HG03378 (cell line): ENCODE data around the gene FA2H.
"Not testable (repeated sequence)": the region's sequence is repeated elsewhere in the genome, so short reads cannot be mapped to it uniquely, and the experiment has no call there.

ENCODE experiments used
- ATAC-seq: cut with Tn5 transposase; IDR thresholded peaks from one replicate; pipeline ENCODE4 v1.9.1; 2021; ENCODE audit warnings: mild to moderate bottlenecking, moderate library complexity; ENCODE audit not compliant: unreplicated experiment

The FA2H gene

GRCh38 chr16:74725651-74726455 lies 48.8 kb downstream of the FA2H start:
- ATAC-seq = no peak

GRCh38 chr16:74724820-74725549 lies 49.6 kb downstream of the FA2H start:
- no peak for ATAC-seq

DNA sequence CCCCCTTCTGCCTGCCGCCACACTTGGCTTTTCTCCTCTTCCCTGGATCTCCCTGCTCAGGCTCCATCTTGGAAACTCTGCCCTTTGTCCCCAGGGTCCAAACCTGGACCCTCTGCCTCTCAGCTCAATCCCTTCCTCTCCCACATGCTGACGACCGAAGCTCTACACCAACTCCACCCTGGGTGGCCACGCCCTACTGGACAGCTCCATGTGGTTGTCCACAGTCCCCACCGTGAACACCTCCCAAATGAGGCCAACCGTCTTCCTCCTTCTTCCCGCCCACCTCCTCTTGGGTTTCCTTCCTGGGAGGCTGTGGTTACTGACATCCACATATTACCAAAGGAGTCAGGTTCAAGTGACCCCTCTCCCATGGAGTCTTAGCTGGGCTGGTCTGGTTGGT lies 51.4 kb downstream of the FA2H start:
- no peak for ATAC-seq

- ATAC-seq = not testable (repeated sequence)
Measured at GRCh38 chr16:74722156-74722555, 52.5 kb downstream of the FA2H start.

DNA sequence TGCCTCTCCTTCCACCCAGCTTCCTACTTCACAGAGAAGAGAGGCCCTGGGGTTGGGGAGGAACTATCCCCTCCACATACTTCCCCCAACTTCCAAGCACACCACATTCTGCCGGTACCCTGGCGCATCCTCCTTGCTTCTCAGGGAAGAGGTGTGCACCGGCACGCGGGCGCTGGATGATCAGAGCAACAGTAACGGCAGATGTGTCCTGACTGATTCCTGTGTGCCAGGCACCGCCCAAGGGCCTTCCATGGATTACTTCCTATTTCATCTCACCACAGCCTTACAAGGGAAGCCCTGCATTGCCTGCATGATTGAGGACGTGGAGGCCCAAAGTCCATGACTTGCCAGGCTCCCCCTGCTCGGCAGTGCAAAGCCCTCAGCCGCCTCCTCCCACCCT lies 52.9 kb downstream of the FA2H start:
- ATAC-seq = no peak

DNA sequence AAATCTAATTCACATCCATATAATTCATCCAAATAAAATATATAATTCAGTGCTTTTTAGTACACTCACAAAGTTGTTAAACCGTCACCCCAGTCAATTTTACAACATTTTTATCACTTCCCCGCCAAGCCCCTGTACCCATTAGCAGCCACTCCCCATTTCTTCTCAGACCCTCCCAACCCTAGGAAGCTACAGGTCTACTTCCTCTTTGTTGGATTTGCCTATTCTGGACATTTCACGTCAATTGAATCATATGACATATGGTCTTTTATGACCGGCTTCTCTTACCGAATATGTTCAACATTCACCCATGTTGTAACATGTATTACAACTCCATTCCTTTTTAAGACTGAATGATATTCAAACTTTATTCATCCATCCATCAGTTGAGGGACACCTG lies 54.0 kb downstream of the FA2H start:
- no peak for ATAC-seq

DNA sequence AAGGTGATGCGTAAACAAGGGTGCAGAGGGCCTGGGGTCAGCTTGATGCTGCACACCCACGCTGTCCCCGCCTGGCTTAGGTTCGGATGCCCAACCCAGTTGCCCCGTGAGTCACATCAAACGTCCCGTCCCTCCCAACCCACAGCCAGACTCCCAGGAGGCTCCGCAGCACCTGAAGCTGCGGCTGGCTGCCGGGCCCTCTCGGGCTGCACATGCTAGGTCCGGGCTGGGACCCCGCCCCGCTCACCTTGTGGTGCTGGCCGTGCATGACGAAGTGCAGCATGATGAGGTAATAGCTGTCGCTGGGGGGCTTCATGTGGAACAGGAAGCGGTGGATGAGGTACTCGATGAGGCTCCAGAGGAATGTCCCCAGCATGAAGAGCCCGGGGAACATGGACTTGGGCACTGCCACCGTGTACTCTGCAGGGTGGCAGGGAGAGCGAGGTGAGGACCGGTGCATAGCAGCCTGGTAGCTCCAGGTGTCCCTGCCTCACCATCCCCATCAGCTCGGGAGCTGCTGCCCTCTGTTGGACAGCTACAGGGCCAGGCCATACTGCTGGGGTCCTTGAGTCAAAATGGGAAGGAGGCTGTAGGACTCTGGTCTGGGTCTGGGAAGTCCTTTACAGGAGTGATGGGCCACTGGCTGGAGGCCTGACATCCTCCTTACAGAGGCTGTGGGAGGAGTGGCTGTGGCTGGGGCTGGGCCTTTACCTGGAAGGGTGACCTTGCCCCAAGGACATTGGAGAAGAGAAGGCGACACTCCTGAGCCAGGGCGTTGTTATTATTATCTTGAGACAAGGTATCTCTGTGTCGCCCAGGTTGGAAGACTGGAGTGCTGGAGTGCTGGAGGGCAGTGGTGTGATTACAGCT lies 55.6 kb downstream of the FA2H start:
- ATAC-seq = no peak

DNA sequence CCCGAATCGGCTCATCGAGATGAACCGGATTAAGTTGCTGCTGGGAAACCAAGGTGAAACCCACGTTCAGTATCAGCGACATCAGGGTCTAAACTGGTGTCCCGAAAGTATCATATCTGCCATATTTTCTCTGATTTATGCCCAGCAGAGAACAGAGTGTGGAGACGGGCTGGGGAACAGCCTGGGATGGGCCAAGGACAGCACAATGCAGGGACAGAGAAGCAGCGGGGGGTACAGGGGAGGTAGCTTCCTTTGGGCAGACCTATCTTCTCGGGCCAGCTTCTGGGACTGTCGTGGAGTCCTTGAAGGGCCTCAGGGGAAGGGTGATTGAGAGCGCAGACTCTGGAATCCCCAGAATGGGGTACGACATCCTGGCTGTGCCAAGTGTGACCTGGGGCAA lies 56.5 kb downstream of the FA2H start:
- no peak for ATAC-seq

- ATAC-seq = no peak
Measured at GRCh38 chr16:74717367-74717766, 57.3 kb downstream of the FA2H start.

DNA sequence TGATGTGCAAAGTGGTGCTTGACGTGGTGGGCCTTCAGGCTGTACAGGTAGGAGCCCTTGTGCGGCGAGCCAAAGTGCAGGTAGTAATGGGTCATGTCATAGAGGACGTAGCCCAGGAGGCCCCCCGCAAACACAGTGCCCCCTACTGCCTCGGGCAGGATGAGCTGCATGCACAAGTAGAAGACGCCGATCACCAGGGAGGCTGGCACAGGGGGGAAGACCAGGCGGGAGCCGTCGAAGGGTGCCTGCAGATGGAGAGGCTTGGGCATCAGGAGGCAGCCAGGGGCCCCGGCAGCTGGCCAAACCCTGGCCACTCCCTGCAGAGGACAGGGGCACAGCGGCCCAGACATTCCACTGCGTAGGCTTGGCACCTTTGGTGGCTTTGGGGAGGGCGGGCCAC lies 58.3 kb downstream of the FA2H start:
- no peak for ATAC-seq

DNA sequence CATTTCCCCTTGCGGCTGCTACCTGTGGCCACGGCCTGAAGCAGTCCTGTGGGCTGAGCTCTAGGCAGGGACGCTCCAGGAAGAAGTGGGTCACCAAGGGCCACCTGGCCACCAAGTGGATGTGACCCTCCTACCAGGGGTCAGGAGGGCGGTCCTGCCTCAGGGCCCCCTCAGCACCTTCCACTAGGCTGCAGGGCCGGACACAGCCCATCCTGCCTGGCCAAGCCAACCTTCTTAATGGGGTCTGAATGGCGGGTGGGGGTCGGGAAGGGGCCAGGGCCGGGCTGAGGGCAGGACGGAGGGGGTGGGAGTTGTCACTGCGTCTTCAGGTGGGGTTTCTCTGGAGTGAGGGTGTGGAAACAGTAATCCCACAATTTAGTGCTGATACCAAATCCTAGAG lies 60.7 kb downstream of the FA2H start:
- no peak for ATAC-seq

DNA sequence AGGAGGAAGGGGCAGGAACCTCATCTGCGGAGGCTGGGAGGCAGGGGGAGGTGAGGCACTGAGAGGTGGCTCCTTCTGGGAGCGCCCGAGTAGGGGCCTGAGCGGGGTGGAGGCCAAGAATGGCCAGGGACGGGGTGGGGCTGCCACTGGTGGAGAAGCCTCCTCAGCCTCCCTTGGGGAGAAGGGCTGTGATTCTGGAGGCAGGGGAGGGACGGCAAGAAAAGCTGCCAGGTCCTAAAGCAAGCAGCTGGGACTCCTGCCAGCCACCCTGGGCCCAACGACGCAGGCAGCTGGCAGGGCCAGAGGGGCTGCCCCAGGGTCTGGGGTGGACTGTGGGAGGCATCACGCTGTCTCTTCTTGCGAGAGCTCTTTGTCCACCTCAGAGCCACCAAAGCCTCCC lies 61.3 kb downstream of the FA2H start:
- no peak for ATAC-seq

- ATAC-seq = no peak
Measured at GRCh38 chr16:74711938-74712337, 62.7 kb downstream of the FA2H start.

DNA sequence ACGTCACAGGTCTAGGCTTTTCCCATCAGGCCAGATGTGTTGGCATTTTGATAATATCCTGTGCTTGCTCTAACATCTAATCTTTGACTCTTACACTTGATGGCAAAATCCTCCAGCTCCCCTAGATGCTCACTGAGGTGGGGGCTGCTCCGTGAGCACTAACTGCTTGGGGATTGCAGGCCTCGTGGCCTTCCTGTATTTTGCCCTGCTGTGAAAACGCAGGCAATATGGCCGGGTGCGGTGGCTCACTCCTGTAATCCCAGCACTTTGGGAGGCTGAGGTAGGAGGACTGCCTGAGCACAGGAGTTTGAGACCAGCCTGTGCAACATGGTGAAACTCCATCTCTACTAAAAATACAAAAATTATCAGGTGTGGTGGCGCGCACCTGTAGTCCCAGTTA lies 64.2 kb downstream of the FA2H start:
- ATAC-seq = no peak

- peak; percentile 83 for ATAC-seq
Measured at GRCh38 chr16:74709441-74709877, 65.2 kb downstream of the FA2H start.

DNA sequence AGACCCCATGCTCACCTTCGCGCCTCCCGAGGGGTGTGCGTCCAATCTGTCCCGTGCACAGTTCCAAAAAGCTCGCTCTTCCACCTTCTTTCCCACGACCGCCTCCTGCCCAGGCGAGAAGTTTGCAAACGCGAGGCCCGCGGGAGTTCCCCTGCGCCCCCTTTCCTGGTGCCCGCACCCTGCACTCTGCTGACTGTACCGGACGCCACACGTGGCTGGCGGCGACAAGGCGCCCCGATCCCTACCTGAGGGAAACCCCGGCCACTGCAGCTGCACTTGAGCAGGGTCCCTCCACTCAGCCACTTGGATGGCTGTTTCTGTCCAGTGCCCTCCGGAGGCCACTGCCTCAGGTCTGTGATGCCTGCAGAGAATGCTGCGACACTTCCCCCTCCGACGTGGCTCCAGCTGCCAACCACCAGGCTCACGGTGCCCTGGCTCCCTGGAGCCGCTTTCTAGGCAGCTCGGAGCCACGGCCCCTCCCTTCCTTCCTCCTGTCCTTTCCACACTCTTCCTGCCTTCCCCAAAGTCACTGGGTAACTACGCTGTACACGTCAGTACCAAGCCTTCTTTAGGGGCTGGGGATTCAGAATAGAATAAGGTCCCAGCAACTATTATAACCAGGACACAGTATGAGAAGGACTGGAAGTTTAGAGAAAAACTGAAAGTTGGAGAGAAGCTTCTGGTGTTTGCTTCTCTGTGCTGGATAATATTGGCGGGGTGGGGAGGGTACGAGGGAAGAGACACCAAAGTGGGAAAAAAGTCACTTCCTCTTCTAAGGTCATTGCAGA lies 74.0 kb downstream of the FA2H start, which contains the start of gene MLKL:
TSS of gene MLKL (minus strand) at position 425 of the 788 bp plus-strand sequence. CDS start 5,105 bp downstream, outside the sequence.
- peak; percentile 36 for ATAC-seq

GRCh38 chr16:74700116-74700437 lies 74.5 kb downstream of the FA2H start:
- ATAC-seq = peak; percentile 12

GRCh38 chr16:74699666-74700065 lies 75.0 kb downstream of the FA2H start:
- ATAC-seq = no peak

DNA sequence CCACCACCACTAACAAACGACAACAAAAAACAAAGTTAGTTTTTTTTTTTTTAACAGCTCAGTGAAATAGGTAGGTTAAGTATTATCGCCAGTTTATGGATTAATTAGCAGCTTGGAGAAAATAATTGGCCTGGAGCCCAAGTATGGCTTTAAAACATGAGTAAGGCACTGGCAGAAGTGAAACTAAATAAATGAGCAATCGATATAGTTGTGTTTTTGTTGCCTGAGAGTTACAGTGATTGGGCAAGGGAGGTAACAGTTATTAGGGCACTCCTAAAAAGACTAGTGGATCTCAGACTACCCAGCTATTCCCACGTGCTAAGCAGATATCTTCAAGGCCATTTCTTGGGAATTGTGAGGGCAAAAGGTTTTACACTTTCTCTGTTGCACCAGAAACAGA lies 76.4 kb downstream of the FA2H start:
- no peak for ATAC-seq
